Right kidney (tissue), 1 donor: ENCODE measurements around the gene GPR176.

Experiments
- DNase-seq: peaks from one replicate; pipeline ENCODE4 v3.0.0-alpha.2; 2016

Gene GPR176

GRCh38 chr15:39782441-39783138 is 137.5 kb downstream of the GPR176 start, which contains the start of gene FSIP1:
TSS of gene FSIP1 (minus strand) at chr15:39782841. CDS start at chr15:39776524, 6,317 bp downstream.
- DNase-seq = peak; percentile 100

DNA sequence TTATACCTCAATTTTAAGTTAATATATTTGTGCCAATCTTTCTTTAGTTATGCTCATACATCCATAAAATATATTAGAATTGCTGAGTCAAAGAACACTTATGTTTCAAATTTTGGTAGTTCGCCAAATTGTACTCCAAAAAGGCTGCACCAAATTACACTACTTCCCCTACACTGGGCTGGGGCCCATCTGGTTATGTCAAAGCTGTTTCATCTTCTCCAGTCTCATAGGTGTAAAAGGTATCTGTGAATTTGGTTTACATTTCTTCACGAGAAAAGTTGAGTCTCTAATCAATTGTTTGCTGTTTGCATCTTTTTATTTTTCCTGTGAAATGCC is 138.1 kb downstream of the GPR176 start:
- no peak for DNase-seq

GRCh38 chr15:39781147-39781966 is 138.7 kb downstream of the GPR176 start:
- no peak for DNase-seq

- no peak for DNase-seq
Measured at GRCh38 chr15:39778021-39778420, 142.0 kb downstream of the GPR176 start.

GRCh38 chr15:39777496-39777895 is 142.6 kb downstream of the GPR176 start:
- DNase-seq = no peak

- DNase-seq = no peak
Measured at GRCh38 chr15:39776068-39776467, 144.0 kb downstream of the GPR176 start.

GRCh38 chr15:39774688-39775267 is 145.3 kb downstream of the GPR176 start:
- no peak for DNase-seq

DNA sequence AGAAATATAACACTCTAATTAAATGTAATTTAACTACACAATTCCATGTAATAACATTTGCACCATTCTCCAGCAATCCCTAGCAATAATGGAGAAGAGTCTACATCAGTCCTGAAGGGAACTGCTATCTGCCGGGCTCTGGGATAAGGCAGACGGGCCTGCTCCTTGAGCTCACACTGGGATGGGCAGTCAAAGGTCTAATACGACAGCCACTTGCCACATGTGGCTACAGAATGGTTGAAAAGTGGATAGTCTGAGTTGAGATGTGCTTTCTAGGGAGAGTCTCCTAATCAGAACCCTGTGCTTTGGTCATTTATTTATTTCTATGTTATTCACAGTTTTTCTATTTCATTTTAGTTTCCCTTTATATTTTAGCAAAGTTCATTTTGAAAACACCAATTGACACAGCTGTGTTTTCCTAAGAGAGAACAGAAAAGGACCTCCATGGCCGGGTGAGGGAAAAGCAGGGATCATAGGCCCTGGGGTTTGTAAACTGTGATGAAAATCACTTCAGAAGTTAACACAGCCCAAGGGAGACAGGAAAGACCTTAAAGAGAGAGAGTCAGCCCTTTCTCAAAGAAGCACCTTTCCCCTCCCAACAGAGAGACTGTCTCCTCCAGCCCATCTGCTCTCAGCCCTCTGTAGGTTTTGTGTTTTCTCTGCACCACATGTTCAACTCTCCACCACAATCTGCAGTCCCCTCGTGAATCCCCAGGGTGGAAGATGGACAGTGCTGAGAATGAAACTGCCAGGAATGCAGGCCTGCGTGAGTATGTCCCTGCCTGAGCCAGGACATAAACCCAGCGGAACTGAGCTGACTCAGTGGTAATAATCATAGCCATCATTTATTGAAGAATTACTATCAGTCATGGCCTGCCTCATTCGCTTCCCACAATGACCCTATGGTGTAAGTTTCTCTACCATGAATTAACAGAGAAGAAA is 149.0 kb downstream of the GPR176 start:
- DNase-seq = no peak

- no peak for DNase-seq
Measured at GRCh38 chr15:39767921-39768320, 152.1 kb downstream of the GPR176 start.

GRCh38 chr15:39761006-39761405 is 159.1 kb downstream of the GPR176 start:
- no peak for DNase-seq

DNA sequence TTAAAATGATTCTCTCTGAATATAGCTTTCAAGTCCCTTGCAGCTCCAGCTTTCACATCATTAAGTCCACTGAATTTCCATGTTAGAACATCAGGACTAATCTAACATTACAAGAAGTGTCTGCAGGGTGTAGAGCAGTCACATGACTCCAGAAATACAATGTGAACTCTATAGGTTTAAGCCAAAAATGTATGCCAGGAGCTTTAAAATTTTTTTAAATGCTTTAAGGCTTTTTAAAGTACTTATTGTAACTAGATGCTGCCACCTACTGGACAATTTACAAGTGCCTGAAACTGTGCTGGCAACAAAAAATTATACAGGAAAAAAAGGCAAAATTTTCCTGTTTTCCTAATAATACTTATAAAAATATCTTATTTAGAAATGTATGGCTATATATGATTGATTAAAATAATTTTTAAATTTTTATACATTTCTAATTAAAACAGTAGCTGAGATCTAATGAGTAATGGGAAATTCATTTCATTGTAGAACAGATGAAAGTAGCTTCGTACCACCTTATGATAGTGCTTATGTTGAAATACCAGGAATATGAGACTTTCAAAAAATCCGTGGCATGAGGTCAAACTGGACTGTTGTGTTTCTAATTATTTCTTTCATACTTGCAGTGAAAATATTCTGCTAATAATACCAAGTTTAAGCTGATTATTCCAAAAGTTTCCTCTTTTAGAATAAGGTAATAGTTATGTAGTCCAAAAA is 163.1 kb downstream of the GPR176 start:
- DNase-seq = peak; percentile 32

- DNase-seq = no peak
Measured at GRCh38 chr15:39752991-39753390, 167.1 kb downstream of the GPR176 start.

DNA sequence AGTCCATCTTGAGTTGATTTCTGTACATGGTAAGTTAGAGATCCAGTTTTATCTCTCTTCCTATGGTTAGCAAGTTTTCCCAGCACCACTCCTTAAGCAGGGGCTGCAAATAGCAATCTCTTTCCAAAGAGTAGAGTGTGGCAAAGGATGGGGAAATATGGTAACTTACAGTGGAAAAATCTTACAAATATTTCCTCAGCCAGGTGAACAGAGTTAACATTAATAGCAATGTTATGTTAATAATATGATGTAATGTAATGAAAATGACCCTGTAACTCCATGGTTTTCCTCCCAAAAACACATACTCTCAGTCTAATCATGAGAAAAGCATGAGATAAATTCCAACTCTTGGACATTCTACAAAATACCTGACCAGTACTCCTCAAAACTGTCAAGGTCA is 167.8 kb downstream of the GPR176 start:
- DNase-seq = no peak
